Stomach (tissue), 9 donors: ENCODE measurements around the gene OPHN1. TPM values are rescaled to one million over a fixed set of nuclear protein-coding genes. Genes with fewer than 3 reads are reported as not detected.

Experiments used
- DNase-seq, 2 donors: peaks; one replicate each; pipeline versions ENCODE4 v3.0.0 to v3.0.0-alpha.2; 2013 to 2019
- H3K27ac ChIP-seq, 5 donors: fragments of 200-600 bp in 4 of 5; sonication (generic) in 4 of 5; one replicate each; pipeline ENCODE4 v1.5.1; 2013 to 2019; ENCODE audit warnings: mild to moderate bottlenecking in 1 of 5, moderate library complexity in 1 of 5
- H3K27me3 ChIP-seq, 3 donors: fragments of 200-600 bp; sonication (generic); one replicate each; pipeline ENCODE4 v1.5.1; 2017 to 2019; ENCODE audit warnings: mixed run types in 1 of 3
- H3K36me3 ChIP-seq, 4 donors: fragments of 200-600 bp; sonication (generic); 1 replicate in 3 of 4; 2 replicates in 1 of 4; pipeline ENCODE4 v1.5.1; 2016 to 2019
- H3K4me1 ChIP-seq, 4 donors: fragments of 200-600 bp; sonication (generic); one replicate each; pipeline ENCODE4 v1.5.1; 2016 to 2019
- H3K4me3 ChIP-seq, 4 donors: fragments of 200-600 bp; sonication (generic) in 3 of 4; one replicate each; pipeline ENCODE4 v1.5.1; 2016 to 2019; ENCODE audit warnings: mild to moderate bottlenecking in 1 of 4
- H3K9me3 ChIP-seq, 4 donors: fragments of 200-600 bp; sonication (generic); one replicate each; pipeline ENCODE4 v1.5.1; 2016 to 2019
- CTCF ChIP-seq, 7 experiments: fragments of 450-650 bp in 4 of 7; fragments of 200-600 bp in 3 of 7; sonication (generic) in 3 of 7; IDR thresholded peaks; one replicate each; pipeline ENCODE4 v1.5.1; 2016 to 2019; ENCODE audit warnings: antibody characterized with exemption in 7 of 7, control low read depth in 2 of 7, mild to moderate bottlenecking in 1 of 7
- EP300 ChIP-seq: sonication (generic); formaldehyde crosslinking; IDR thresholded peaks from one replicate; pipeline ENCODE4 v1.6.1; 2017; ENCODE audit warnings: antibody characterized with exemption
- POLR2A ChIP-seq, 4 donors: fragments of 450-650 bp; IDR thresholded peaks; one replicate each; pipeline ENCODE4 v1.6.1; 2016; ENCODE audit warnings: antibody characterized with exemption in 4 of 4, control low read depth in 2 of 4, mild to moderate bottlenecking in 1 of 4, moderate library complexity in 1 of 4
- POLR2AphosphoS5 ChIP-seq, 3 donors: sonication (generic); formaldehyde crosslinking; IDR thresholded peaks; one replicate each; pipeline ENCODE4 v1.6.1; 2016; ENCODE audit warnings: antibody characterized with exemption in 3 of 3
- WGBS, 5 donors: extraction: QIAGEN DNeasy Blood & Tissue Kit in 3 of 5; methylation state at CpG; one replicate each; pipeline versions ENCODE4 v1.1.5 to v1.1.7; 2013 to 2018; 5-methylcytosine and 5-hydroxymethylcytosine counted together
- intact Hi-C: fragments of 100-400 bp; cut with DNase I; formaldehyde crosslinking; loops from one replicate; pipeline ENCODE4 v1.15.1; 2023; ENCODE audit warnings: low total_unique reads
- polyA plus RNA-seq, 3 donors: library from polyadenylated mRNA; stranded (reverse); fragments of 200-250 nt; gene quantifications; one replicate each; pipeline ENCODE4 v1.2.3, GENCODE V29; 2013
- total RNA-seq, 5 donors: library from RNA; depleted of rRNA; stranded (reverse); fragments of >200 nt; gene quantifications; one replicate each; pipeline versions ENCODE4 v1.1.0 to v1.2.3, GENCODE V29; 2014 to 2016
- donor health status: healthy with polysubstance abuse.
- donor health status: Bipolar disorder and iron deficiency.
- donor health status: healthy.

OPHN1 gene
- total and polyA plus RNA-seq, 8 donors = 0.78 to 76.4 (median 5.0) TPM

- 39 to 70% (median 61%) methylated on average over 3 of the region's 3 CpGs for WGBS, 5 donors
These were observed 140.8 kb downstream of the OPHN1 start for GRCh38 chrX:68292471-68292870.

GRCh38 chrX:68288127-68288526 lies 145.2 kb downstream of the OPHN1 start:
- intact Hi-C loops = no loop called here

More at GRCh38 chrX:68292471-68292870, 140.8 kb downstream of the OPHN1 start:
- Histone ChIP-seq H3K4me3 (no peak overlapping the region), H3K9me3 (no peaks in the 10 kb centered on the region), H3K27ac (no peak overlapping the region), H3K27me3 (no peaks in the 10 kb centered on the region), H3K36me3 (no peaks in the 10 kb centered on the region), H3K4me1 (no peaks in the 10 kb centered on the region)
- TF ChIP-seq CTCF (IDR thresholded peaks at IDR 0.05) (no peak), POLR2A (IDR thresholded peaks at IDR 0.05) (no peak), POLR2AphosphoS5 (IDR thresholded peaks at IDR 0.05) (no peak), EP300 (no peak)
- DNase-seq = no peak
- intact Hi-C loops = no loop called here

GRCh38 chrX:68287419-68287818 lies 145.9 kb downstream of the OPHN1 start:
- DNase-seq = no peak
- 51 to 96% (median 79%) methylated on average over 3 of the region's 3 CpGs for WGBS, 5 donors
- Histone ChIP-seq H3K4me3 (no peak overlapping the region), H3K4me1 (no peaks in the 10 kb centered on the region), H3K27me3 (no peaks in the 10 kb centered on the region), H3K27ac (no peak overlapping the region), H3K9me3 (no peaks in the 10 kb centered on the region), H3K36me3 (no peaks in the 10 kb centered on the region)
- intact Hi-C loops = no loop called here
- TF ChIP-seq POLR2AphosphoS5 (IDR thresholded peaks at IDR 0.05) (no peak), POLR2A (IDR thresholded peaks at IDR 0.05) (no peak), CTCF (IDR thresholded peaks at IDR 0.05) (no peak), EP300 (no peak)

More at GRCh38 chrX:68288127-68288526, 145.2 kb downstream of the OPHN1 start:
- Histone ChIP-seq H3K27ac (no peak overlapping the region), H3K4me3 (no peak overlapping the region), H3K4me1 (no peaks in the 10 kb centered on the region), H3K36me3 (no peaks in the 10 kb centered on the region), H3K9me3 (no peaks in the 10 kb centered on the region), H3K27me3 (no peaks in the 10 kb centered on the region)
- TF ChIP-seq POLR2AphosphoS5 (IDR thresholded peaks at IDR 0.05) (no peak), POLR2A (IDR thresholded peaks at IDR 0.05) (no peak), EP300 (no peak), CTCF (IDR thresholded peaks at IDR 0.05) (no peak)
- no peak for DNase-seq

- Histone ChIP-seq H3K4me1 (no peaks in the 10 kb centered on the region), H3K9me3 (no peaks in the 10 kb centered on the region)
- intact Hi-C loops = no loop called here
These were observed 146.3 kb downstream of the OPHN1 start for GRCh38 chrX:68286980-68287379.

More at GRCh38 chrX:68286980-68287379, 146.3 kb downstream of the OPHN1 start:
- no peak overlapping the region for H3K27ac ChIP-seq
- no peak for TF ChIP-seq POLR2AphosphoS5 (IDR thresholded peaks at IDR 0.05)
- no peak for TF ChIP-seq POLR2A (IDR thresholded peaks at IDR 0.05)
- TF ChIP-seq CTCF (IDR thresholded peaks at IDR 0.05) = no peak
- no peak for TF ChIP-seq EP300
- H3K36me3 ChIP-seq = no peaks in the 10 kb centered on the region
- DNase-seq = no peak
- no peak overlapping the region for H3K4me3 ChIP-seq
- no peaks in the 10 kb centered on the region for H3K27me3 ChIP-seq
